ENCODE data around the gene ACP7.

- TF ChIP-seq, protein P1, sequence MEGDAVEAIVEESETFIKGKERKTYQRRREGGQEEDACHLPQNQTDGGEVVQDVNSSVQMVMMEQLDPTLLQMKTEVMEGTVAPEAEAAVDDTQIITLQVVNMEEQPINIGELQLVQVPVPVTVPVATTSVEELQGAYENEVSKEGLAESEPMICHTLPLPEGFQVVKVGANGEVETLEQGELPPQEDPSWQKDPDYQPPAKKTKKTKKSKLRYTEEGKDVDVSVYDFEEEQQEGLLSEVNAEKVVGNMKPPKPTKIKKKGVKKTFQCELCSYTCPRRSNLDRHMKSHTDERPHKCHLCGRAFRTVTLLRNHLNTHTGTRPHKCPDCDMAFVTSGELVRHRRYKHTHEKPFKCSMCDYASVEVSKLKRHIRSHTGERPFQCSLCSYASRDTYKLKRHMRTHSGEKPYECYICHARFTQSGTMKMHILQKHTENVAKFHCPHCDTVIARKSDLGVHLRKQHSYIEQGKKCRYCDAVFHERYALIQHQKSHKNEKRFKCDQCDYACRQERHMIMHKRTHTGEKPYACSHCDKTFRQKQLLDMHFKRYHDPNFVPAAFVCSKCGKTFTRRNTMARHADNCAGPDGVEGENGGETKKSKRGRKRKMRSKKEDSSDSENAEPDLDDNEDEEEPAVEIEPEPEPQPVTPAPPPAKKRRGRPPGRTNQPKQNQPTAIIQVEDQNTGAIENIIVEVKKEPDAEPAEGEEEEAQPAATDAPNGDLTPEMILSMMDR (IDR thresholded peaks at IDR 0.05; ENCODE audit: insufficient read depth, low read depth, low read length) = no peak
- no peak for TF ChIP-seq EZH2 (IDR thresholded peaks at IDR 0.05; ENCODE audit: insufficient read depth, low read length)
Observed at GRCh38 chr19:39129116-39129515, 44.9 kb downstream of the ACP7 start.
